GM12892 (cell line): Measurements from ENCODE around the gene DUOXA1.

ENCODE experiments used
- POLR2A ChIP-seq: IDR thresholded peaks from 2 replicates; pipeline ENCODE4 v1.6.1; 2011; ENCODE audit warnings: low read depth, low read length, control low read depth
- POLR2AphosphoS5 ChIP-seq: IDR thresholded peaks from 2 replicates; pipeline ENCODE4 v1.6.1; 2011; ENCODE audit warnings: low read depth, low read length, control low read depth
- TAF1 ChIP-seq: IDR thresholded peaks from 2 replicates; pipeline ENCODE4 v1.6.1; 2011; ENCODE audit warnings: low read depth, mild to moderate bottlenecking, control low read depth, low read length, borderline replicate concordance

GRCh38 chr15:45116482-45117307, 13.0 kb downstream of the DUOXA1 start:
- TF ChIP-seq POLR2A (no peak), POLR2AphosphoS5 (no peak), TAF1 (no peak)
